ENCODE results near the gene ATP13A5.

GRCh38 chr3:193350744-193351143, 27.8 kb downstream of the ATP13A5 start:
- TF ChIP-seq EZH2phosphoT487 (IDR thresholded peaks at IDR 0.05; ENCODE audit: unreplicated experiment): no peak
- TF ChIP-seq EZH2 (IDR thresholded peaks at IDR 0.05; ENCODE audit: low read depth, unreplicated experiment): no peak
- TF ChIP-seq POLR2AphosphoS5 (IDR thresholded peaks at IDR 0.05; ENCODE audit: low read depth): no peak
- no peak for TF ChIP-seq CTCF (conservative IDR thresholded peaks at IDR 0.05; ENCODE audit: low read depth in 2 of 2)
- TF ChIP-seq CREB1 (CRISPR knock-in tag; IDR thresholded peaks at IDR 0.05; ENCODE audit: low read depth): no peak
- no peak for TF ChIP-seq JUNB (IDR thresholded peaks at IDR 0.05; ENCODE audit: unreplicated experiment)
- TF ChIP-seq REST (IDR thresholded peaks at IDR 0.05; ENCODE audit: unreplicated experiment): no peak
- no peak for TF ChIP-seq ZNF114 (CRISPR knock-in tag; IDR thresholded peaks at IDR 0.05)
- no peak for TF ChIP-seq NANOG (IDR thresholded peaks at IDR 0.05; ENCODE audit: borderline replicate concordance)
- no peak for TF ChIP-seq ZNF462 (CRISPR knock-in tag; IDR thresholded peaks at IDR 0.05)
- TF ChIP-seq ZNF331 (CRISPR knock-in tag; IDR thresholded peaks at IDR 0.05; ENCODE audit: low read depth): no peak
- no peak for TF ChIP-seq ETS1 (IDR thresholded peaks at IDR 0.05)
- TF ChIP-seq STAT1 (IDR thresholded peaks at IDR 0.05; ENCODE audit: unreplicated experiment): no peak
